ENCODE measurements around the gene TUFT1. TPM values are rescaled to one million over a fixed set of nuclear protein-coding genes. Genes with fewer than 3 reads are reported as not detected.

The TUFT1 gene
- total and polyA plus RNA-seq, 8 donors = 1.2 to 30.4 (median 12.3) TPM

DNA sequence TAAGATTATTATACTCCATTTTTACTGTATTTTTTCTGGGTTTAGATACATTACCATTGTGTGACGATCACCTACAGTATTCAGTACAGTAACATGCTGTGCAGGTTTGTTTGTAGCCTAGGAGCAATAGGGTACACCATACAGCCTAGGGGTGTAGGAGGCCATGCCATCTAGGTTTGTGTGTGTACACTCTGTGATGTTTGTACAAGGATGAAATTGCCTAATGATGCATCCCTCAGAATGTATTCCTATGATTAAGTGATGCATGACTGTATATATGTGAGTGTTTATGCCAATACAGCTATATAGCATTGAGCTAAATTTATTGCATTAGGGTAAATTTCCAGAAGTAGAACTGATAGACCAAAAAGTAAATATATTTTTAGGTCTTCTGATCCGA is 23.3 kb downstream of the TUFT1 start:
- intact Hi-C loops (cut with DNase I; ENCODE audit: low total_unique reads) = no loop called here

DNA sequence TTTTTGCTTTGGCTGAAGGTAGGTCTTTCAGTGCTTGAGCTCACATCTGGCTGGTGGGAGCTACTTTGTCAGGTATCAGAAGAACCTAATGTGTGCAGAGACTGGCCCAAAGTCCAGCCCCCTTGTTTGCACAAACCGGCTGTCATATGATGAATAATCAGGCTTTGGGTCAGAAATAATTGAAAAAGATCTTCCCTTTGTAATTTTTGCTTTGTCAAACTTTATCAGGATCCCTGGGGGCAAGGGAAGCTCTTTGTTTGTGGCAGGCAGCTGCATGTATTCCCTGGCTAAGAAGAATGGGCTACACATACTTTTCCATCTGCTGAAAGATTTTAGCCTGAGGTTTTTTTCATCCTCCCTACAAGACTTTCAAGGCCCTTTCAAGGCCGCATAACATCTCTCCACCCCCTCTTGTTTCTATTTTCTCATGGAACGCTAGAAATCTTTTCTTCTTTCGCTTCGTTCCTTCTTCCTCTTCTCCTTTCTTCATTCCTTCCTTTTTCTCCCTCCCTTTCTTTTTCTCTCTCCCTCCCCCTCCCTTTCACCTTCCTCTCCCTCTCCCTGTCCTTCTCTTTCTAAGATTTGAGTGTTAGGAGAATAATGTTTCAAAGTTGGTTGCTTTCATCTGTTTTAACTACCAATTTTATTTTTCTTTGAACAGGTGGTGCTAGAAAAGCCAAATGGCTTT is 25.5 kb downstream of the TUFT1 start:
- TF ChIP-seq CTCF (IDR thresholded peaks at IDR 0.05) (no peak), POLR2AphosphoS5 (IDR thresholded peaks at IDR 0.05) (no peak), EP300 (IDR thresholded peaks at IDR 0.05) (no peak), POLR2A (IDR thresholded peaks at IDR 0.05) (no peak)
- Histone ChIP-seq H3K4me3 (no peak overlapping the region), H3K27me3 (no peaks in the 10 kb centered on the region), H3K27ac (no peak overlapping the region), H3K4me1 (peaks cover 0 to 6% (median 0%) of the 10 kb centered on the region in 4 donors), H3K36me3 (peaks cover 8 to 73% (median 62%) of the 10 kb centered on the region in 4 donors), H3K9me3 (no peaks in the 10 kb centered on the region)
- intact Hi-C loops (cut with DNase I; ENCODE audit: low total_unique reads) = no loop called here
- WGBS, 5 donors = 52 to 83% (median 63%) methylated on average over 5 of the region's 5 CpGs
- no peak for DNase-seq

More for the DNA sequence above, 23.3 kb downstream of the TUFT1 start:
- no peak for TF ChIP-seq EP300 (IDR thresholded peaks at IDR 0.05)
- no peak for TF ChIP-seq POLR2A (IDR thresholded peaks at IDR 0.05)
- peaks cover 8 to 52% (median 42%) of the 10 kb centered on the region in 4 donors for H3K36me3 ChIP-seq
- 42 to 93% (median 45%) methylated on average over 2 of the region's 2 CpGs for WGBS, 5 donors
- no peaks in the 10 kb centered on the region for H3K9me3 ChIP-seq
- no peak overlapping the region for H3K27ac ChIP-seq
- H3K27me3 ChIP-seq = no peaks in the 10 kb centered on the region
- H3K4me1 ChIP-seq = peaks cover 0 to 5% (median 0%) of the 10 kb centered on the region in 4 donors
- DNase-seq = no peak
- H3K4me3 ChIP-seq = no peak overlapping the region

DNA sequence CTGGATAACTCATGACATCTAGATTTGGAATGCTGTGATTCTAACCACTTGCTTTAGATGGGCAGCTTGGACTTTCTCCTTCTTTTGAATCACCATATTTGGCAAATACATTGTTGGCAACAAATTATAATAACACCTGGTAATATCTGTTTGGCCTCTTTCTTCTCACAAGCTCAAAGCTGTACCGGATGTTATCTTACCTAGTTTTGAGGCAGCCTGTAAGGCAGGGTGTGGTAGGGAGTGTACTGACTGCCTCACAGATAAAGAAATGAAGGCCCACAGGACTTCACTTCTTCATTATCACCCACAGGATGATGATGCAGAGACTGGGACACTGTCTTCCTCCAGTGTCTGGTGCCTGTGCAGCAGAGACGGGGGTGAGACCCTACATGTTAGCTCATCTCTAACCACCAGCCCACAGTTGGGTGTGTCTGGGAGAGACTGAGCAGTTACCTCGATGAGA is 28.5 kb downstream of the TUFT1 start:
- WGBS, 5 donors = 54 to 68% (median 56%) methylated on average over 3 of the region's 3 CpGs
- H3K9me3 ChIP-seq = no peaks in the 10 kb centered on the region
- peaks cover 12 to 89% (median 87%) of the 10 kb centered on the region in 4 donors for H3K36me3 ChIP-seq
- TF ChIP-seq POLR2A (IDR thresholded peaks at IDR 0.05) (no peak), POLR2AphosphoS5 (IDR thresholded peaks at IDR 0.05) (peak in 1 of 3 donors; percentile 10)
- DNase-seq = no peak
- H3K4me3 ChIP-seq = no peak overlapping the region
- H3K27ac ChIP-seq = no peak overlapping the region
- H3K4me1 ChIP-seq = peaks cover 0 to 6% (median 0%) of the 10 kb centered on the region in 4 donors
- H3K27me3 ChIP-seq = no peaks in the 10 kb centered on the region
- intact Hi-C loops (cut with DNase I; ENCODE audit: low total_unique reads) = no loop called here

- no peaks in the 10 kb centered on the region for H3K27me3 ChIP-seq
- H3K27ac ChIP-seq = no peak overlapping the region
- TF ChIP-seq POLR2AphosphoS5 (IDR thresholded peaks at IDR 0.05) (no peak), CTCF (IDR thresholded peaks at IDR 0.05) (no peak), POLR2A (IDR thresholded peaks at IDR 0.05) (no peak), EP300 (IDR thresholded peaks at IDR 0.05) (no peak)
- peaks cover 0 to 13% (median 2%) of the 10 kb centered on the region in 4 donors for H3K4me1 ChIP-seq
- intact Hi-C loops (cut with DNase I; ENCODE audit: low total_unique reads) = no loop called here
- H3K36me3 ChIP-seq = peaks cover 10 to 88% (median 87%) of the 10 kb centered on the region in 4 donors
- 63 to 83% (median 80%) methylated on average over 1 of the region's 1 CpG for WGBS, 5 donors
- no peaks in the 10 kb centered on the region for H3K9me3 ChIP-seq
- DNase-seq = no peak
- H3K4me3 ChIP-seq = no peak overlapping the region
Observed at GRCh38 chr1:151570819-151571218, 30.7 kb downstream of the TUFT1 start.

DNA sequence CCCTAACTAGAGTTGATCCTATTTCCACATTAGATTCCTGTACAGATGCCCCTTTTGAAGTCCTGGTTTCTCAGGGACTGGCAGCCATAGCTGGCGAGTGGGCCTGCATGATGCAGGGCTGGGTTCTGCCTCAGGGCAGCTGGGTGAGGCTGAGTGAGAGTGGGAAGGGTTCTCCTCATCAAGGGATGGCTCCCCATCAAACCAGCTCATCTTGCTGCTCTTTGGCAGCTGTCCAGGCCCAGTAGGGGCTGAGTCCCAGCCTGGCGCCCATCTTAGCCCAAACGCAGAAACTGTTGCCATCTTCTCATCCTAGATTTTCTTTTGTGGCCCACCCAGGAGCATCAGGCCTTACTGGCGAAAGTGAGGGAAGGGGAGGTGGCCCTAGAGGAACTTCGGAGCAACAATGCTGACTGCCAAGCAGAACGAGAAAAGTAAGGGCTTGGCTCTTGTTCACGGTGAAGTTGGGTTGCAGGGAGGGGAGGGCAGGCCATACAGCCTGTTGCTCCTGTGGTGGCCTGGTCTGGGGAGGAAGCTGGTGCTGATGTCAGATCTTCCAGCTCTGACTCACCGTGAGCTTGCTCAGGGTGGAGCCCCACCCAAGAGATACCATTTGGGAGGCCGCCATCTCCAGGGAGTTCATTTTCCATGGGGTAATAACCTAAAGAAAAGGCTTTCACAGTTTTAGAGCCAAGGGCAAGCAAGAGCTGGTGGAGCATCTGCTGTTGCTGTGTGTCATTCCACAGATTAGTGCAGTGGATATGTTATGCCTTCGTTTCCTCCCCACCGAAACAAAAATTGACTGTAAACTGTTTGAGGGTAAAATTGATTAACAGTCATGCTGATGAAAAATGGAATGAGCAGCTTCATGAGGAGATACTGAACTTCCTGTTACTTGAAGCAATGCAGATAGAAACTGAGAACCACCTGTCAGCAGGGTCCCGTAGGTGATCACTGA is 34.7 kb downstream of the TUFT1 start:
- 72 to 77% (median 74%) methylated on average over 12 of the region's 12 CpGs for WGBS, 5 donors
- H3K27me3 ChIP-seq = no peaks in the 10 kb centered on the region
- TF ChIP-seq EP300 (IDR thresholded peaks at IDR 0.05) (no peak), POLR2AphosphoS5 (IDR thresholded peaks at IDR 0.05) (peak in 1 of 3 donors; percentile 43), POLR2A (IDR thresholded peaks at IDR 0.05) (no peak), CTCF (IDR thresholded peaks at IDR 0.05) (no peak)

More for the DNA sequence above, 34.7 kb downstream of the TUFT1 start:
- H3K4me1 ChIP-seq = peaks cover 0 to 8% (median 2%) of the 10 kb centered on the region in 4 donors
- H3K4me3 ChIP-seq = no peak overlapping the region
- H3K27ac ChIP-seq = peak overlapping the region in 4 of 5 donors; percentile 5 to 64 (median 32)
- no peaks in the 10 kb centered on the region for H3K9me3 ChIP-seq
- peaks cover 21 to 94% (median 91%) of the 10 kb centered on the region in 4 donors for H3K36me3 ChIP-seq
- DNase-seq = peak; percentile 49 to 57
- intact Hi-C loops (cut with DNase I; ENCODE audit: low total_unique reads) = no loop called here

All from stomach (tissue), 9 donors.